NCI-H146 treated with DMSO at 0.1 percent for 48 hours (cell line): Measurements from ENCODE around the gene TRHDE.

Experiments used
- DNase-seq: peaks from one replicate; lab custom pipeline; 2025; ENCODE audit not compliant: unreplicated experiment; lab: John Stamatoyannopoulos, UW

Gene TRHDE

DNA sequence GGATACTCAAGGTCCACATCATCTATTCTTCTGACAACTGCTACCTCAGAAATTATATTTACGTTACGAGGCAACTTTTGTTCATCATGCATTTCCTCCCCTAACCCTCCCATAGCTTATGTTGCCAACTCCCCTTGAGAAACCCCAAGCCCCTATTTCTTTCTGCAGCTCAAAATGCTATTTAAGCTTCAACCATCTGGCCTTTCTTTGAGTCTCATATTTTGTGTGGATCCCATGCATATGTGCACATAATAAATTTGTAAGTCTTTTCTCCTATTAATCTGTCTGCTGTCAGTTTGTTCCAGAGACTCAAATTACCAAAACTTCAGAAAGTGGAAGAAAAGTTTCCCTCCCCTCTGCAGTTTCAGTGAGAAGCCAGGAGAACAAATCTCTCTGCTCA lies 444.1 kb downstream of the TRHDE start:
- DNase-seq = no peak

DNA sequence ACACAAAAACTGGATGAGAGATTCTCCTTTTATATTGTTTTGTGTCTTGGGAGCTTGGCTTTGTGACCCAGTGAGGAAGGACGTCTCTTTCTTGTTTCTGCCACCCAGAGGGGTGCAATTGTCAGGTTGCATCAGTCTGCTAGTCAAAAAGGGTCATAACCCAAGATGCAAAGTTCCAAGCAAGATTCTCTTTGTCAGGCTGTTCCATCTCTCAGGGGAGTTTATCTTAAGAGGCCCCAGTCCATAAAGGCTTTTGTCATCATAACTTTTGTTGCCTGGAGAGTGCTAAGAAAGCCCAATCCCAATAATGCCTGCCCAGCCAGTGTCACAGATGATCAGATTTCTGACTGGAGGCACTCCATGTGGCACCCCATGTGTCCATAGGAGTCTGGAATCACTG lies 444.9 kb downstream of the TRHDE start:
- DNase-seq = no peak
